ENCODE data around the gene RAMAC.

DNA sequence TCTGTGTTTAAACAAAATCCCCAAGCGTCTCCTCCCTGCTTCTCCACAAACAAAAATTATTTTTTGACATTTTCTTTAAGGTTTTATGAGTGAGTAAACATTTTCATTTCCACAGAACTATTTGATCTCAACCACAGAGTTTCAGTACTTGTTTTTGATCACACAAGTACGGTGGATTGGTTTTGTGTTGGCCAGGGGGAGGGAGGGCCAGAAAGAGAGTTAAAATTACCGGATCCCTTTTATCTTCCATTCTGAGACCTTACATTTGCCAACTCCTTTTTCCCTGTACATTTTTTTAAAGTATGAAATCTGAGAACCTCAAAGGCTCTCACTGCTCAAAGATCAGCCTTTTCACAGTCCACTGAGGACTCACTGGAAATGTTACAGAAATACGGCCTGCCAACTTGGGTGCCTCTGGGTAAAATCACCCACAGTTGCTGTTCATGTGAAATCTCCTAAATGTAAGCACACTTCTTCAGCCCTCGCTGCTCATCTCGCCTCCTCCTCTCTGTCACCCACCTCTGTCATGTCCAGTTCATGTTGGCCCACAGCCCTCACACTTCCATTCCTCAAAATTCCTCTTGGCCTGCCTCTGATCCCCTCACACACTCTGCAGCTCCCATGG is 35.2 kb upstream of the RAMAC start:
- TF ChIP-seq, protein P1, sequence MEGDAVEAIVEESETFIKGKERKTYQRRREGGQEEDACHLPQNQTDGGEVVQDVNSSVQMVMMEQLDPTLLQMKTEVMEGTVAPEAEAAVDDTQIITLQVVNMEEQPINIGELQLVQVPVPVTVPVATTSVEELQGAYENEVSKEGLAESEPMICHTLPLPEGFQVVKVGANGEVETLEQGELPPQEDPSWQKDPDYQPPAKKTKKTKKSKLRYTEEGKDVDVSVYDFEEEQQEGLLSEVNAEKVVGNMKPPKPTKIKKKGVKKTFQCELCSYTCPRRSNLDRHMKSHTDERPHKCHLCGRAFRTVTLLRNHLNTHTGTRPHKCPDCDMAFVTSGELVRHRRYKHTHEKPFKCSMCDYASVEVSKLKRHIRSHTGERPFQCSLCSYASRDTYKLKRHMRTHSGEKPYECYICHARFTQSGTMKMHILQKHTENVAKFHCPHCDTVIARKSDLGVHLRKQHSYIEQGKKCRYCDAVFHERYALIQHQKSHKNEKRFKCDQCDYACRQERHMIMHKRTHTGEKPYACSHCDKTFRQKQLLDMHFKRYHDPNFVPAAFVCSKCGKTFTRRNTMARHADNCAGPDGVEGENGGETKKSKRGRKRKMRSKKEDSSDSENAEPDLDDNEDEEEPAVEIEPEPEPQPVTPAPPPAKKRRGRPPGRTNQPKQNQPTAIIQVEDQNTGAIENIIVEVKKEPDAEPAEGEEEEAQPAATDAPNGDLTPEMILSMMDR (IDR thresholded peaks at IDR 0.05; ENCODE audit: low read depth, low read length), result no peak
- TF ChIP-seq EZH2phosphoT487 (IDR thresholded peaks at IDR 0.05; ENCODE audit: low read depth), result no peak
